Posterior cingulate gyrus (tissue), 11 donors: ENCODE data around the gene TRPM3.
"Not testable (repeated sequence)": the region's sequence is repeated elsewhere in the genome, so short reads cannot be mapped to it uniquely, and the experiment has no call there.

Experiments
- DNase-seq, 10 donors: peaks; one replicate each; pipeline versions ENCODE4 v3.0.0 to v3.0.0-alpha.2; 2020 to 2021; ENCODE audit warnings: mixed read lengths in 3 of 10
- intact Hi-C: fragments of 100-400 bp; cut with DNase I; formaldehyde crosslinking; loops from one replicate; pipeline ENCODE4 v1.15.1; 2023

Gene TRPM3

GRCh38 chr9:70798018-70798417 lies 323.4 kb downstream of the TRPM3 start:
- intact Hi-C loops: no loop called here

GRCh38 chr9:70795841-70796240 lies 325.6 kb downstream of the TRPM3 start:
- DNase-seq: no peak
- intact Hi-C loops: no loop called here

More at GRCh38 chr9:70798018-70798417, 323.4 kb downstream of the TRPM3 start:
- DNase-seq: no peak

- intact Hi-C loops: no loop called here
- no peak for DNase-seq
Observed at GRCh38 chr9:70792796-70793195, 328.6 kb downstream of the TRPM3 start.

GRCh38 chr9:70791936-70792335 lies 329.5 kb downstream of the TRPM3 start:
- intact Hi-C loops: no loop called here
- DNase-seq: no peak

- intact Hi-C loops: no loop called here
- DNase-seq: no peak
Observed at GRCh38 chr9:70789086-70789485, 332.3 kb downstream of the TRPM3 start.

- no peak for DNase-seq
- intact Hi-C loops: no loop called here
Observed at GRCh38 chr9:70784456-70784855, 337.0 kb downstream of the TRPM3 start.

GRCh38 chr9:70778568-70778967 lies 342.9 kb downstream of the TRPM3 start:
- no peak for DNase-seq
- intact Hi-C loops: no loop called here

- intact Hi-C loops: no loop called here
Observed at GRCh38 chr9:70773579-70773978, 347.8 kb downstream of the TRPM3 start.

GRCh38 chr9:70772601-70773000 lies 348.8 kb downstream of the TRPM3 start:
- DNase-seq: peak in 1 of 10 donors; percentile 59
- intact Hi-C loops: no loop called here

More at GRCh38 chr9:70773579-70773978, 347.8 kb downstream of the TRPM3 start:
- no peak for DNase-seq

- no peak for DNase-seq
- intact Hi-C loops: no loop called here
Observed at GRCh38 chr9:70765946-70766345, 355.5 kb downstream of the TRPM3 start.

- no peak for DNase-seq
- intact Hi-C loops: no loop called here
Observed at GRCh38 chr9:70761139-70761670, 360.2 kb downstream of the TRPM3 start.

GRCh38 chr9:70760228-70760627 lies 361.2 kb downstream of the TRPM3 start:
- no peak for DNase-seq
- intact Hi-C loops: no loop called here

- DNase-seq: no peak
- intact Hi-C loops: no loop called here
Observed at GRCh38 chr9:70753311-70753710, 368.1 kb downstream of the TRPM3 start.

GRCh38 chr9:70749066-70749465 lies 372.4 kb downstream of the TRPM3 start:
- intact Hi-C loops: no loop called here
- DNase-seq: no peak

- intact Hi-C loops: no loop called here
- DNase-seq: no peak
Observed at GRCh38 chr9:70747261-70747718, 374.1 kb downstream of the TRPM3 start.

GRCh38 chr9:70746760-70747159 lies 374.7 kb downstream of the TRPM3 start:
- intact Hi-C loops: no loop called here
- DNase-seq: no peak

- no peak for DNase-seq
- intact Hi-C loops: no loop called here
Observed at GRCh38 chr9:70746316-70746715, 375.1 kb downstream of the TRPM3 start.

- DNase-seq, intact Hi-C loops: not testable (repeated sequence)
Observed at GRCh38 chr9:70724794-70725193, 396.6 kb downstream of the TRPM3 start.

GRCh38 chr9:70724025-70724424 lies 397.4 kb downstream of the TRPM3 start:
- intact Hi-C loops: not testable (repeated sequence)

GRCh38 chr9:70706797-70707196 lies 414.6 kb downstream of the TRPM3 start:
- intact Hi-C loops, DNase-seq: not testable (repeated sequence)

More at GRCh38 chr9:70724025-70724424, 397.4 kb downstream of the TRPM3 start:
- not testable (repeated sequence) for DNase-seq

- intact Hi-C loops: no loop called here
- DNase-seq: no peak
Observed at GRCh38 chr9:70701163-70701562, 420.3 kb downstream of the TRPM3 start.

- intact Hi-C loops: no loop called here
- no peak for DNase-seq
Observed at GRCh38 chr9:70696694-70697335, 424.6 kb downstream of the TRPM3 start.
